ENCODE results near the gene PTCD2.
A peak's percentile ranks its signal among the peaks of the same experiment; 100 is the strongest.
"Not testable (repeated sequence)": the region's sequence is repeated elsewhere in the genome, so short reads cannot be mapped to it uniquely, and the experiment has no call there.

The PTCD2 gene

GRCh38 chr5:72319976-72320752, at the start of gene PTCD2, which contains the start of gene MRPS27:
TSS of gene PTCD2 (plus strand) at chr5:72320373. CDS start at chr5:72320383, 10 bp downstream.
TSS of gene MRPS27 (minus strand) at chr5:72320240. CDS start at chr5:72320221, 19 bp downstream.
- DNase-seq: peak; percentile 97

GRCh38 chr5:72271702-72272101, 48.5 kb upstream of the PTCD2 start:
- no peak for DNase-seq

GRCh38 chr5:72272398-72272797, 47.8 kb upstream of the PTCD2 start:
- no peak for DNase-seq

GRCh38 chr5:72273547-72273946, 46.6 kb upstream of the PTCD2 start:
- DNase-seq: no peak

- no peak for DNase-seq
These were observed 43.9 kb upstream of the PTCD2 start for GRCh38 chr5:72276219-72276752.

- DNase-seq: no peak
These were observed 39.5 kb upstream of the PTCD2 start for GRCh38 chr5:72280581-72281069.

GRCh38 chr5:72281430-72281763, 38.8 kb upstream of the PTCD2 start:
- DNase-seq: no peak

GRCh38 chr5:72281764-72282499, 38.2 kb upstream of the PTCD2 start:
- no peak for DNase-seq

GRCh38 chr5:72282878-72283277, 37.3 kb upstream of the PTCD2 start:
- DNase-seq: no peak

GRCh38 chr5:72283358-72283757, 36.8 kb upstream of the PTCD2 start:
- DNase-seq: no peak

- no peak for DNase-seq
These were observed 35.4 kb upstream of the PTCD2 start for GRCh38 chr5:72284559-72285423.

GRCh38 chr5:72285424-72285821, 34.8 kb upstream of the PTCD2 start:
- no peak for DNase-seq

- no peak for DNase-seq
These were observed 33.4 kb upstream of the PTCD2 start for GRCh38 chr5:72286798-72287197.

GRCh38 chr5:72288924-72289323, 31.2 kb upstream of the PTCD2 start:
- DNase-seq: no peak

- no peak for DNase-seq
These were observed 29.6 kb upstream of the PTCD2 start for GRCh38 chr5:72290356-72291133.

- DNase-seq: no peak
These were observed 28.6 kb upstream of the PTCD2 start for GRCh38 chr5:72291601-72292000.

- no peak for DNase-seq
These were observed 27.8 kb upstream of the PTCD2 start for GRCh38 chr5:72292411-72292810.

- no peak for DNase-seq
These were observed 26.6 kb upstream of the PTCD2 start for GRCh38 chr5:72293495-72294055.

- no peak for DNase-seq
These were observed 25.7 kb upstream of the PTCD2 start for GRCh38 chr5:72294473-72294872.

- DNase-seq: no peak
These were observed 24.6 kb upstream of the PTCD2 start for GRCh38 chr5:72295539-72295938.

GRCh38 chr5:72296256-72296655, 23.9 kb upstream of the PTCD2 start:
- DNase-seq: no peak

- DNase-seq: not testable (repeated sequence)
These were observed 22.0 kb upstream of the PTCD2 start for GRCh38 chr5:72298136-72298535.
